GOT3 (cell line): ENCODE results near the gene ADAD2.
A peak's percentile ranks its signal among the peaks of the same experiment; 100 is the strongest.
"Not testable (repeated sequence)": the region's sequence is repeated elsewhere in the genome, so short reads cannot be mapped to it uniquely, and the experiment has no call there.

Experiments
- DNase-seq: peaks from one replicate; lab custom pipeline; 2025; ENCODE audit warnings: mixed read lengths; lab: John Stamatoyannopoulos, UW

The ADAD2 gene

GRCh38 chr16:84195201-84196093, 4.5 kb downstream of the ADAD2 start:
- no peak for DNase-seq

GRCh38 chr16:84196101-84196500, 5.1 kb downstream of the ADAD2 start:
- no peak for DNase-seq

- no peak for DNase-seq
Observed at GRCh38 chr16:84196727-84197394, 5.9 kb downstream of the ADAD2 start.

- no peak for DNase-seq
Observed at GRCh38 chr16:84197466-84198128, 6.6 kb downstream of the ADAD2 start.

GRCh38 chr16:84198401-84198800, 7.4 kb downstream of the ADAD2 start:
- DNase-seq = peak; percentile 21

- DNase-seq = no peak
Observed at GRCh38 chr16:84199097-84199496, 8.1 kb downstream of the ADAD2 start.

- no peak for DNase-seq
Observed at GRCh38 chr16:84199861-84200260, 8.9 kb downstream of the ADAD2 start.

GRCh38 chr16:84204551-84204950, 13.6 kb downstream of the ADAD2 start:
- not testable (repeated sequence) for DNase-seq

- not testable (repeated sequence) for DNase-seq
Observed at GRCh38 chr16:84205123-84205522, 14.2 kb downstream of the ADAD2 start.

GRCh38 chr16:84205976-84206691, 15.2 kb downstream of the ADAD2 start:
- DNase-seq = no peak

- no peak for DNase-seq
Observed at GRCh38 chr16:84207251-84207650, 16.3 kb downstream of the ADAD2 start.

GRCh38 chr16:84207879-84208278, 16.9 kb downstream of the ADAD2 start:
- no peak for DNase-seq

- DNase-seq = no peak
Observed at GRCh38 chr16:84209989-84210388, 19.0 kb downstream of the ADAD2 start.

GRCh38 chr16:84212154-84212553, 21.2 kb downstream of the ADAD2 start:
- DNase-seq = no peak

- no peak for DNase-seq
Observed at GRCh38 chr16:84212631-84213030, 21.7 kb downstream of the ADAD2 start.

- no peak for DNase-seq
Observed at GRCh38 chr16:84214451-84215066, 23.6 kb downstream of the ADAD2 start.

- no peak for DNase-seq
Observed at GRCh38 chr16:84215531-84215930, 24.6 kb downstream of the ADAD2 start.

GRCh38 chr16:84216144-84216543, 25.2 kb downstream of the ADAD2 start:
- not testable (repeated sequence) for DNase-seq

GRCh38 chr16:84218176-84218823, 27.3 kb downstream of the ADAD2 start:
- DNase-seq = no peak

- DNase-seq = no peak
Observed at GRCh38 chr16:84218956-84219355, 28.0 kb downstream of the ADAD2 start.

GRCh38 chr16:84220851-84221250, 29.9 kb downstream of the ADAD2 start:
- no peak for DNase-seq
